ENCODE measurements around the gene CCDC170.

The CCDC170 gene

DNA sequence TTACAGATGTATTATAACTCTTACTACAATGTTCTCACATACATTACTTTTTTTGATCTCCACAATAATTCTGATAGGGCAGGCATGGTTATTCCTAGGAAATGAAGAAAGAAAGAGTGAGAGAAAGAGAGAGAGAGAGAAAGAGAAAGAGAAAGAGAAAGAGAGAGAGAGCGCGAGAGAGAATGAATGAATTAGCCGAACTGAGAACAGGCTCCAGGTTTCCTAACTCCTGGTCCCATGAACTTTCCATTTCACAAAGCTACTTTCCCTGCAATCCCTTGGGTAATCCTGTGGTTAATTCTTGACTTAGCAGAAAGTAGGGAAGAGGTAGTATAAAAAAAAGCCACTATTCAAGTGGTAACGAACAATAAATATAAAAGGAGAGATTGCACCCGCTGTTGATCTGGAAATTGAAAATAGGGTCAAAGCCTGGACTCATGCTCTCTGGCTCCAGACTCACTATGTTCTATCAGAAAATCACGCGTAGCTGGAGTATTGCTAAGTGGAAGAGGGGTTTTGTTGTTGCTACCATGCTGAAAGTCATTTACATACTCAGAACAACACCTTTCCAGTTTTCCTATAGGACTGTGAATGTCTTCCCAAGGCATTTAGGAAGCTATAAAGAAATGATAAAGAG is 131.2 kb downstream of the CCDC170 start:
- Histone ChIP-seq H3K27ac (no peak overlapping the region), H3K9me3 (ENCODE audit: control insufficient read depth, low read length) (no peaks in the 10 kb centered on the region), H2AFZ (no peak overlapping the region), H3K36me3 (ENCODE audit: control insufficient read depth, insufficient read depth, low read length) (no peaks in the 10 kb centered on the region), H3K27me3 (ENCODE audit: control insufficient read depth, insufficient read depth, low read length) (no peaks in the 10 kb centered on the region), H3K4me3 (ENCODE audit: low read depth, low read length) (no peak overlapping the region), H3K79me2 (no peaks in the 10 kb centered on the region), H3K4me2 (ENCODE audit: low read length) (no peak overlapping the region), H3K9ac (no peak overlapping the region), H3K4me1 (no peaks in the 10 kb centered on the region)
- no peak for TF ChIP-seq CTCF (IDR thresholded peaks at IDR 0.05)

DNA sequence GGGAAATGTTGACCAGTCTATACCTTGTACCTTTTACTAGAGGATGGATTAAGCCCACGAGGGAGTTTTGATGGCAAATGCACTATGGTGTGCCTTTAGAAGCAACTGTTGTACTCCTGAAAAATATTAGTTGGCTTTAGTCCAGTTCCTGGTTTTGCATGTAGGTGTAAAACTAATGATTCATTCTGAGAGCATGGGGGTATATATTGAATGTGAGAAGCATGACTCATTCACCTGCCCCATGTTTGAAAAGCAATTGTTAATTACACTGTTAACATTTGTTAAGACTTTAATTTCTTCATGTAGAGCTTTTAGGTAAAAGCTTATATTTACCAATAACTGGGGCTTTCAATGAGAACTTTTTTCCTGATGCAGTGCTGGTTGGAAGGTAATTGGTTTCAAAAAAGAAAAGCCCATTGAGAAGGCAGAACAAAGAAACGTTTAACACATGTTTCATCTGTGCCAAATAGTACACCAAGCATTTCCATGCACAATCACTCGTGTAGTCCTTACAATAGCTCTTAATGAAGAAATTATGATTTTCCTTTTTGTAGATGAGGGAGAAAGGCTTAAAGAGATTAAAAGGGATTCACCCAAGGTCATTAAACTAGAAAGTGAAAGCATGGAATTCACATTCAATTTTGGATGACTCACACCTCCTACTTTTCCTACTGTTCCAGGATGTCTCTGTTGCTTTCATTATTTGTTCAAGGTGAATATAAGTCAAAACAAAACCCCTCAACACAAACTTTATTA is 134.1 kb downstream of the CCDC170 start:
- Histone ChIP-seq H3K4me3 (ENCODE audit: low read depth, low read length) (no peak overlapping the region), H3K4me1 (no peaks in the 10 kb centered on the region), H3K4me2 (ENCODE audit: low read length) (no peak overlapping the region), H3K27me3 (ENCODE audit: control insufficient read depth, insufficient read depth, low read length) (no peaks in the 10 kb centered on the region), H3K9me3 (ENCODE audit: control insufficient read depth, low read length) (no peaks in the 10 kb centered on the region), H3K79me2 (no peaks in the 10 kb centered on the region), H3K9ac (no peak overlapping the region), H3K36me3 (ENCODE audit: control insufficient read depth, insufficient read depth, low read length) (no peaks in the 10 kb centered on the region), H2AFZ (no peak overlapping the region), H3K27ac (no peak overlapping the region)
- TF ChIP-seq CTCF (IDR thresholded peaks at IDR 0.05): no peak

- Histone ChIP-seq H3K4me2 (ENCODE audit: low read length) (no peak overlapping the region), H3K36me3 (ENCODE audit: control insufficient read depth, insufficient read depth, low read length) (no peaks in the 10 kb centered on the region), H3K9ac (no peak overlapping the region), H3K79me2 (no peaks in the 10 kb centered on the region), H2AFZ (no peak overlapping the region), H3K27ac (no peak overlapping the region), H3K9me3 (ENCODE audit: control insufficient read depth, low read length) (no peaks in the 10 kb centered on the region), H3K27me3 (ENCODE audit: control insufficient read depth, insufficient read depth, low read length) (no peaks in the 10 kb centered on the region), H3K4me3 (ENCODE audit: low read depth, low read length) (no peak overlapping the region), H3K4me1 (no peaks in the 10 kb centered on the region)
- TF ChIP-seq CTCF (IDR thresholded peaks at IDR 0.05): no peak
Measured at GRCh38 chr6:151629791-151630190, 136.0 kb downstream of the CCDC170 start.

- Histone ChIP-seq H3K27ac (no peak overlapping the region), H3K27me3 (ENCODE audit: control insufficient read depth, insufficient read depth, low read length) (no peaks in the 10 kb centered on the region), H3K4me1 (no peaks in the 10 kb centered on the region), H3K4me2 (ENCODE audit: low read length) (no peak overlapping the region), H3K9me3 (ENCODE audit: control insufficient read depth, low read length) (no peaks in the 10 kb centered on the region), H3K79me2 (no peaks in the 10 kb centered on the region), H3K4me3 (ENCODE audit: low read depth, low read length) (no peak overlapping the region), H2AFZ (no peak overlapping the region), H3K9ac (no peak overlapping the region), H3K36me3 (ENCODE audit: control insufficient read depth, insufficient read depth, low read length) (no peaks in the 10 kb centered on the region)
- no peak for TF ChIP-seq CTCF (IDR thresholded peaks at IDR 0.05)
Measured at GRCh38 chr6:151630387-151630786, 136.6 kb downstream of the CCDC170 start.
